ENCODE measurements around the gene BACE2.

BACE2 gene

DNA sequence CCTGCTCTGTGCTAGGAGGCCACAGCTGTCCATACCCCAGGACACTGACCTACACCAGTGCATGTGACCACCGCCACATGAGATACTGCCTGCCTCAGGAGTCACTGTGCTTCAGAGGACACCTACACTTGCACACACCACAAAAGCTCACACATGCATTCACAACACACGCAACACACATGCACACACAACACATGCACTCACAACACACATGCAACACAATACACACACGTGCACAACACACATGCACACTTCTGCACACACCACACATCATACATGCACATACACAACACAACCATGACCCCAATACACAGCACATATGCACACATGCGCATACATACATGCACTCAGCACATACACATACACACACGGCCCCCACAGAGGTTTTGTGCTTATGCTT lies 28.7 kb upstream of the BACE2 start:
- FAIRE-seq (no peak), DNase-seq (ENCODE audit: insufficient read length, low spot score) (no peak)
- TF ChIP-seq, protein P1, sequence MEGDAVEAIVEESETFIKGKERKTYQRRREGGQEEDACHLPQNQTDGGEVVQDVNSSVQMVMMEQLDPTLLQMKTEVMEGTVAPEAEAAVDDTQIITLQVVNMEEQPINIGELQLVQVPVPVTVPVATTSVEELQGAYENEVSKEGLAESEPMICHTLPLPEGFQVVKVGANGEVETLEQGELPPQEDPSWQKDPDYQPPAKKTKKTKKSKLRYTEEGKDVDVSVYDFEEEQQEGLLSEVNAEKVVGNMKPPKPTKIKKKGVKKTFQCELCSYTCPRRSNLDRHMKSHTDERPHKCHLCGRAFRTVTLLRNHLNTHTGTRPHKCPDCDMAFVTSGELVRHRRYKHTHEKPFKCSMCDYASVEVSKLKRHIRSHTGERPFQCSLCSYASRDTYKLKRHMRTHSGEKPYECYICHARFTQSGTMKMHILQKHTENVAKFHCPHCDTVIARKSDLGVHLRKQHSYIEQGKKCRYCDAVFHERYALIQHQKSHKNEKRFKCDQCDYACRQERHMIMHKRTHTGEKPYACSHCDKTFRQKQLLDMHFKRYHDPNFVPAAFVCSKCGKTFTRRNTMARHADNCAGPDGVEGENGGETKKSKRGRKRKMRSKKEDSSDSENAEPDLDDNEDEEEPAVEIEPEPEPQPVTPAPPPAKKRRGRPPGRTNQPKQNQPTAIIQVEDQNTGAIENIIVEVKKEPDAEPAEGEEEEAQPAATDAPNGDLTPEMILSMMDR (IDR thresholded peaks at IDR 0.05; ENCODE audit: insufficient read depth, missing control alignments) = no peak

- TF ChIP-seq, protein P1 (IDR thresholded peaks at IDR 0.05; ENCODE audit: insufficient read depth, missing control alignments) = no peak
- FAIRE-seq = no peak
- DNase-seq (ENCODE audit: insufficient read length, low spot score) = no peak
Measured at GRCh38 chr21:41139951-41140350, 28.0 kb upstream of the BACE2 start.

DNA sequence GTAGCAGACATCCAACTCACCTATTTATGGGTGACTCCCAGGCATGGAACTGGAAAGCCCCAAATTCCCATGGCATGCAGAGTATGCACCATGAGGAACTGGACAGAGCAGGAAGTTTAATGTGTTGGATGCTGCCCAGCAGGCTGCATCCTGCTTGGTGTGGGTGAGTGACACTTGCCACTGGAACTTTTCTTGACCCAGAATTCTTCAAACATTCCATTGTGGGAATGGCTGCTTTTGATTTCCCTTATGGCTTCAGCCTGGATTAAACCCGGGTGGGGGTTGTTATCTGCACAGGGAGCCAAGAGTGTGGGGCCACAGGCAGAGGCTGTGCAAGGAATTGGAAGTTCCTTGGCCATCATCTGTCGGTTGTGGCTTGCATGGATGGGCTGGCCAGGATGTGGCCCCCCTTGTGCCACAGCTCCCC lies 26.9 kb upstream of the BACE2 start:
- TF ChIP-seq, protein P1 (IDR thresholded peaks at IDR 0.05; ENCODE audit: insufficient read depth, missing control alignments) = no peak
- FAIRE-seq (no peak), DNase-seq (ENCODE audit: insufficient read length, low spot score) (no peak)

- TF ChIP-seq, protein P1 (IDR thresholded peaks at IDR 0.05; ENCODE audit: insufficient read depth, missing control alignments) = no peak
- DNase-seq (ENCODE audit: insufficient read length, low spot score) (no peak), FAIRE-seq (no peak)
Measured at GRCh38 chr21:41142051-41142795, 25.7 kb upstream of the BACE2 start.

- DNase-seq (ENCODE audit: insufficient read length, low spot score) (no peak), FAIRE-seq (no peak)
- TF ChIP-seq, protein P1 (IDR thresholded peaks at IDR 0.05; ENCODE audit: insufficient read depth, missing control alignments) = no peak
Measured at GRCh38 chr21:41143596-41144325, 24.2 kb upstream of the BACE2 start.

GRCh38 chr21:41147096-41147978 lies 20.6 kb upstream of the BACE2 start:
- no peak for FAIRE-seq
- TF ChIP-seq, protein P1 (IDR thresholded peaks at IDR 0.05; ENCODE audit: insufficient read depth, missing control alignments) = no peak
- no peak for DNase-seq (ENCODE audit: insufficient read length, low spot score)
